IMR-90 (cell line): ENCODE measurements around the gene ROBO3. TPM values are rescaled to one million over a fixed set of nuclear protein-coding genes. Genes with fewer than 3 reads are reported as not detected.

Experiments
- ATAC-seq: fragments of 200-7000 bp; cut with Tn5 transposase; 2 replicates; pipeline ENCODE4 v1.9.1; 2020; ENCODE audit warnings: low read depth, mild to moderate bottlenecking, moderate library complexity
- BruUV-seq: library from RNA; stranded (reverse); fragments of 400-500 nt; replicated peaks from 2 replicates; lab custom pipeline; 2021; lab: Mats Ljungman, UMichigan
- CTCF ChIA-PET: fragments of 300-600 bp; formaldehyde crosslinking; extraction: SDS; loops from one replicate; lab custom pipeline; 2021; ENCODE audit warnings: antibody characterized with exemption; lab: Yijun Ruan, JAX
- POLR2A ChIA-PET: fragments of 300-600 bp; sonication (Branson Sonifier 250); formaldehyde crosslinking; loops from one replicate; lab custom pipeline; 2022; ENCODE audit warnings: antibody characterized with exemption; ENCODE audit not compliant: unreplicated experiment; lab: Charles Lee
- DNase-seq: peaks from one replicate; pipeline ENCODE4 v3.0.0; 2013
- H2AFZ ChIP-seq: replicated peaks from 2 replicates; pipeline ENCODE3; 2013; ENCODE audit warnings: low read length, mild to moderate bottlenecking; ENCODE audit not compliant: poor library complexity
- H2AK5ac ChIP-seq: 2 replicates; pipeline ENCODE4 v1.6.1; 2013; ENCODE audit warnings: low read depth, low read length, inconsistent platforms
- H2AK9ac ChIP-seq: replicated peaks from 2 replicates; pipeline ENCODE3; 2013; ENCODE audit warnings: mild to moderate bottlenecking, low read depth, low read length, moderate library complexity; ENCODE audit not compliant: poor library complexity
- H2BK120ac ChIP-seq: 2 replicates; pipeline ENCODE4 v1.6.1; 2013; ENCODE audit warnings: low read depth, low read length, inconsistent platforms
- H2BK15ac ChIP-seq: 3 replicates; pipeline ENCODE4 v1.6.1; 2013; ENCODE audit warnings: low read depth, low read length, inconsistent platforms
- H2BK20ac ChIP-seq: 2 replicates; pipeline ENCODE4 v1.6.1; 2013; ENCODE audit warnings: low read depth, mild to moderate bottlenecking, inconsistent platforms, low read length, moderate library complexity
- H2BK5ac ChIP-seq: 2 replicates; pipeline ENCODE4 v1.6.1; 2013; ENCODE audit warnings: mild to moderate bottlenecking, low read depth, low read length, inconsistent platforms; ENCODE audit not compliant: poor library complexity, severe bottlenecking
- H3K14ac ChIP-seq: replicated peaks from 2 replicates; pipeline ENCODE4 v1.6.1; 2013; ENCODE audit warnings: low read depth, low read length, inconsistent platforms
- H3K18ac ChIP-seq: 2 replicates; pipeline ENCODE4 v1.6.1; 2013; ENCODE audit warnings: low read depth, low read length, control low read depth
- H3K23ac ChIP-seq: 2 replicates; pipeline ENCODE4 v1.6.1; 2013; ENCODE audit warnings: low read depth, low read length, inconsistent platforms
- H3K27ac ChIP-seq: 2 replicates; pipeline ENCODE4 v1.5.1; 2013; ENCODE audit warnings: mild to moderate bottlenecking, control low read depth, low read length; ENCODE audit not compliant: insufficient read depth
- H3K27me3 ChIP-seq: 2 replicates; pipeline ENCODE4 v1.6.1; 2013; ENCODE audit warnings: low read length; ENCODE audit not compliant: control insufficient read depth, insufficient read depth
- H3K36me3 ChIP-seq: 2 replicates; pipeline ENCODE4 v1.6.1; 2013; ENCODE audit warnings: low read length, mixed read lengths; ENCODE audit not compliant: control insufficient read depth, insufficient read depth
- H3K4ac ChIP-seq: 2 replicates; pipeline ENCODE4 v1.6.1; 2013; ENCODE audit warnings: low read depth, low read length, inconsistent platforms
- H3K4me1 ChIP-seq: 2 replicates; pipeline ENCODE4 v1.6.1; 2013; ENCODE audit warnings: low read length, mixed read lengths; ENCODE audit not compliant: control insufficient read depth, insufficient read depth
- H3K4me2 ChIP-seq: 2 replicates; pipeline ENCODE4 v1.6.1; 2013; ENCODE audit warnings: low read depth, mild to moderate bottlenecking, control low read depth, low read length, moderate library complexity
- H3K4me3 ChIP-seq: 2 replicates; pipeline ENCODE4 v1.5.1; 2013; ENCODE audit warnings: low read depth, mild to moderate bottlenecking, control low read depth, low read length, moderate library complexity; ENCODE audit not compliant: insufficient read depth
- H3K56ac ChIP-seq: 2 replicates; pipeline ENCODE4 v1.6.1; 2013; ENCODE audit warnings: low read length, inconsistent platforms; ENCODE audit not compliant: insufficient read depth; ENCODE audit errors: extremely low read depth
- H3K79me1 ChIP-seq, 2 experiments: 2 replicates each; pipeline ENCODE4 v1.6.1; 2013; ENCODE audit warnings: low read length in 2 of 2, inconsistent platforms in 1 of 2, low read depth in 1 of 2
- H3K9ac ChIP-seq: 2 replicates; pipeline ENCODE4 v1.6.1; 2013; ENCODE audit warnings: low read depth, low read length, control low read depth
- H3K9me1 ChIP-seq: 2 replicates; pipeline ENCODE4 v1.6.1; 2013; ENCODE audit warnings: low read length, inconsistent platforms; ENCODE audit not compliant: insufficient read depth
- H3K9me3 ChIP-seq: 2 replicates; pipeline ENCODE4 v1.6.1; 2013; ENCODE audit warnings: low read length; ENCODE audit not compliant: control insufficient read depth, insufficient read depth
- H4K20me1 ChIP-seq: 2 replicates; pipeline ENCODE4 v1.6.1; 2013; ENCODE audit warnings: low read length, inconsistent platforms; ENCODE audit not compliant: insufficient read depth
- H4K5ac ChIP-seq: 2 replicates; pipeline ENCODE4 v1.6.1; 2013; ENCODE audit warnings: mild to moderate bottlenecking, low read depth, low read length, control low read depth
- H4K8ac ChIP-seq, 2 experiments: 2 replicates each; pipeline ENCODE4 v1.6.1; 2013; ENCODE audit warnings: low read depth in 2 of 2, low read length in 2 of 2, control low read depth in 1 of 2, inconsistent platforms in 1 of 2
- H4K91ac ChIP-seq: 2 replicates; pipeline ENCODE4 v1.6.1; 2013; ENCODE audit warnings: low read depth, low read length, inconsistent platforms; ENCODE audit not compliant: insufficient read depth
- BHLHE40 ChIP-seq: fragments of 150-350 bp; IDR thresholded peaks from 2 replicates; pipeline ENCODE4 v1.6.1; 2016; ENCODE audit warnings: mild to moderate bottlenecking, low read depth, low read length
- CEBPB ChIP-seq: IDR thresholded peaks from 2 replicates; pipeline ENCODE4 v1.6.1; 2012; ENCODE audit warnings: low read depth, low read length, improper control_type of control experiment
- CHD1 ChIP-seq: IDR thresholded peaks from 2 replicates; pipeline ENCODE4 v1.6.1; 2012; ENCODE audit warnings: low read depth, low read length, improper control_type of control experiment
- MAFK ChIP-seq: IDR thresholded peaks from 2 replicates; pipeline ENCODE4 v1.6.1; 2012; ENCODE audit warnings: low read depth, low read length, improper control_type of control experiment
- MAZ ChIP-seq: IDR thresholded peaks from 2 replicates; pipeline ENCODE4 v1.6.1; 2012; ENCODE audit warnings: low read depth, mild to moderate bottlenecking, low read length, improper control_type of control experiment, moderate library complexity, borderline replicate concordance
- MXI1 ChIP-seq: IDR thresholded peaks from 2 replicates; pipeline ENCODE4 v1.6.1; 2012; ENCODE audit warnings: low read depth, mild to moderate bottlenecking, low read length, moderate library complexity, borderline replicate concordance
- RAD21 ChIP-seq: IDR thresholded peaks from 2 replicates; pipeline ENCODE4 v1.6.1; 2012; ENCODE audit warnings: low read length, improper control_type of control experiment
- WGBS, 2 experiments: methylation state at CpG; one replicate each; pipeline versions ENCODE4 v1.1.5 to v1.1.7; 2013; ENCODE audit warnings: missing lambda C conversion rate in 2 of 2; ENCODE audit not compliant: insufficient read length in 1 of 2; ENCODE audit errors: extremely low coverage in 2 of 2; 5-methylcytosine and 5-hydroxymethylcytosine counted together
- dilution Hi-C: fragments of 300-500 bp; cut with HindIII; formaldehyde crosslinking; loops from one replicate; pipeline ENCODE4 v1.14.3; 2018; ENCODE audit warnings: low sequenced_read_pairs; ENCODE audit not compliant: unreplicated experiment
- in situ Hi-C: fragments of 300-500 bp; cut with MboI; formaldehyde crosslinking; loops from 3 replicates; pipeline ENCODE4 v1.14.3; 2019; ENCODE audit warnings: low sequenced_read_pairs, inconsistent platforms, mixed read lengths
- intact Hi-C: fragments of 100-400 bp; cut with micrococcal nuclease; formaldehyde crosslinking; loops from 2 replicates; pipeline ENCODE4 v1.10.0; 2022
- polyA plus RNA-seq, 3 experiments: library from polyadenylated mRNA; depleted of rRNA; stranded (reverse); fragments of >200 nt; gene quantifications; 2 replicates each; pipeline ENCODE4 v1.2.3, GENCODE V29; 2012; ENCODE audit warnings: low replicate concordance in 1 of 3
- total RNA-seq: library from RNA; depleted of rRNA; stranded (reverse); fragments of >200 nt; gene quantifications from 2 replicates; pipeline ENCODE4 v1.2.3, GENCODE V29; 2012
- TF ChIP-seq, protein P1 (sequence below): fragments of 150-350 bp; IDR thresholded peaks from 2 replicates; pipeline ENCODE4 v1.6.1; 2017; ENCODE audit warnings: mild to moderate bottlenecking, antibody characterized with exemption, low read length, low read depth
- TF ChIP-seq, protein P2 (sequence below): conservative IDR thresholded peaks from 2 replicates; pipeline ENCODE4 v1.5.1; 2012; ENCODE audit warnings: mild to moderate bottlenecking, low read depth, low read length, improper control_type of control experiment

Gene ROBO3
- total and polyA plus RNA-seq, 2 of the 4 experiments (the other 2 are of a cell fraction) = 12.0 to 54.1 TPM

DNA sequence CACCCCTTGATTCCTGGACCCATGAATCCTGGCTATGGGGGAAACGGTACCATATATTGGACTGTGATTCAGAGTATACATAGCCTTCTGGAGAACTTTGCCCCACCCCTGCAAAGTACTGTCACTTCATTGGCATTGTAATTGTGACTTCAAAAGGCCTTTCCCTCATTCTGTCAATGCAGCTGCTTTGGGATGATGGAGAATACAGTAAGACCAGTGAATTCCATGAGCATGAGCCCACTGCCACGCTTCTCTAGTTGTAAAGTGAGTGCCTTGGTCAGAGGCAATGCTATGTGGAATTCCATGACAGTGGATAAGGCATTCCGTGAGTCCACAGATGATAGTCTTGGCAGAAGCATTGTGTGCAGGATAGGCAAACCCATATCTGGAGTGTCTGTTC lies 39.4 kb upstream of the ROBO3 start:
- no peak overlapping the region for H4K91ac ChIP-seq
- no peak overlapping the region for H4K5ac ChIP-seq
- DNase-seq (no peak), ATAC-seq (no peak)
- H3K9ac ChIP-seq = no peak overlapping the region
- H3K4me2 ChIP-seq = no peak overlapping the region
- in situ Hi-C loops = no loop called here
- H3K27me3 ChIP-seq = peaks cover 45% of the 10 kb centered on the region
- H3K18ac ChIP-seq = no peak overlapping the region
- no peak overlapping the region for H3K27ac ChIP-seq
- H3K4ac ChIP-seq = no peak overlapping the region
- H3K36me3 ChIP-seq = no peaks in the 10 kb centered on the region
- ChIA-PET CTCF (no interaction called here), POLR2A (no interaction called here)
- WGBS, 2 experiments = 20% methylated on average over 1 of the region's 3 CpGs; no CpG with 5 or more reads in 1 of the 2 experiments
- H2AFZ ChIP-seq = no peak overlapping the region
- H3K4me3 ChIP-seq = no peak overlapping the region
- H2AK5ac ChIP-seq = no peak overlapping the region
- no peak for TF ChIP-seq MAFK
- no peak for TF ChIP-seq RAD21
- TF ChIP-seq MAZ = no peak
- TF ChIP-seq, protein P1, sequence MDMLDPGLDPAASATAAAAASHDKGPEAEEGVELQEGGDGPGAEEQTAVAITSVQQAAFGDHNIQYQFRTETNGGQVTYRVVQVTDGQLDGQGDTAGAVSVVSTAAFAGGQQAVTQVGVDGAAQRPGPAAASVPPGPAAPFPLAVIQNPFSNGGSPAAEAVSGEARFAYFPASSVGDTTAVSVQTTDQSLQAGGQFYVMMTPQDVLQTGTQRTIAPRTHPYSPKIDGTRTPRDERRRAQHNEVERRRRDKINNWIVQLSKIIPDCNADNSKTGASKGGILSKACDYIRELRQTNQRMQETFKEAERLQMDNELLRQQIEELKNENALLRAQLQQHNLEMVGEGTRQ = no peak
- no peak for TF ChIP-seq CHD1
- TF ChIP-seq, protein P2, sequence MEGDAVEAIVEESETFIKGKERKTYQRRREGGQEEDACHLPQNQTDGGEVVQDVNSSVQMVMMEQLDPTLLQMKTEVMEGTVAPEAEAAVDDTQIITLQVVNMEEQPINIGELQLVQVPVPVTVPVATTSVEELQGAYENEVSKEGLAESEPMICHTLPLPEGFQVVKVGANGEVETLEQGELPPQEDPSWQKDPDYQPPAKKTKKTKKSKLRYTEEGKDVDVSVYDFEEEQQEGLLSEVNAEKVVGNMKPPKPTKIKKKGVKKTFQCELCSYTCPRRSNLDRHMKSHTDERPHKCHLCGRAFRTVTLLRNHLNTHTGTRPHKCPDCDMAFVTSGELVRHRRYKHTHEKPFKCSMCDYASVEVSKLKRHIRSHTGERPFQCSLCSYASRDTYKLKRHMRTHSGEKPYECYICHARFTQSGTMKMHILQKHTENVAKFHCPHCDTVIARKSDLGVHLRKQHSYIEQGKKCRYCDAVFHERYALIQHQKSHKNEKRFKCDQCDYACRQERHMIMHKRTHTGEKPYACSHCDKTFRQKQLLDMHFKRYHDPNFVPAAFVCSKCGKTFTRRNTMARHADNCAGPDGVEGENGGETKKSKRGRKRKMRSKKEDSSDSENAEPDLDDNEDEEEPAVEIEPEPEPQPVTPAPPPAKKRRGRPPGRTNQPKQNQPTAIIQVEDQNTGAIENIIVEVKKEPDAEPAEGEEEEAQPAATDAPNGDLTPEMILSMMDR = no peak
- TF ChIP-seq BHLHE40 = no peak
- no peak for TF ChIP-seq CEBPB
- TF ChIP-seq MXI1 = no peak
- H2BK15ac ChIP-seq = no peak overlapping the region
- H2BK20ac ChIP-seq = no peak overlapping the region
- no peak overlapping the region for H2AK9ac ChIP-seq
- no peaks in the 10 kb centered on the region for H3K9me1 ChIP-seq
- H3K56ac ChIP-seq = no peak overlapping the region
- BruUV-seq = no TSS peak
- intact Hi-C loops = no loop called here
- no peak overlapping the region for H3K23ac ChIP-seq
- H4K8ac ChIP-seq = no peak overlapping the region
- no peak overlapping the region for H2BK120ac ChIP-seq
- no peaks in the 10 kb centered on the region for H4K20me1 ChIP-seq
- H2BK5ac ChIP-seq = no peak overlapping the region
- H3K79me1 ChIP-seq = no peaks in the 10 kb centered on the region
- dilution Hi-C loops = no loop called here
- H3K9me3 ChIP-seq = peaks cover 2% of the 10 kb centered on the region; the same call in 1 of the 2 replicates
- no peaks in the 10 kb centered on the region for H3K4me1 ChIP-seq
- no peak overlapping the region for H3K14ac ChIP-seq
